ENCODE results near the gene KCNJ15. TPM values are rescaled to one million over a fixed set of nuclear protein-coding genes. Genes with fewer than 3 reads are reported as not detected.

KCNJ15 gene
- total RNA-seq, 1 donor from 2014 or later: 27.5 TPM

- Histone ChIP-seq H3K4me3 (ENCODE audit: low read depth, low read length) (peak overlapping the region; percentile 62), H3K36me3 (ENCODE audit: control insufficient read depth, insufficient read depth, low read length) (peaks cover 3% of the 10 kb centered on the region), H3K27me3 (ENCODE audit: control insufficient read depth, insufficient read depth, low read length) (no peaks in the 10 kb centered on the region)
- DNase-seq (ENCODE audit: low read depth): no peak
- TF ChIP-seq CTCF (IDR thresholded peaks at IDR 0.05; ENCODE audit: insufficient read depth, low read length, poor library complexity, severe bottlenecking): no peak
Measured at GRCh38 chr21:38260426-38260825, 3.6 kb downstream of the KCNJ15 start.

GRCh38 chr21:38261851-38262250 lies 5.1 kb downstream of the KCNJ15 start:
- no peak for DNase-seq (ENCODE audit: low read depth)
- TF ChIP-seq CTCF (IDR thresholded peaks at IDR 0.05; ENCODE audit: insufficient read depth, low read length, poor library complexity, severe bottlenecking): no peak
- no peak overlapping the region for H3K4me3 ChIP-seq (ENCODE audit: low read depth, low read length)

GRCh38 chr21:38263493-38263892 lies 6.7 kb downstream of the KCNJ15 start:
- H3K36me3 ChIP-seq (ENCODE audit: control insufficient read depth, insufficient read depth, low read length): peaks cover 3% of the 10 kb centered on the region
- no peak for DNase-seq (ENCODE audit: low read depth)
- TF ChIP-seq CTCF (IDR thresholded peaks at IDR 0.05; ENCODE audit: insufficient read depth, low read length, poor library complexity, severe bottlenecking): no peak
- H3K4me3 ChIP-seq (ENCODE audit: low read depth, low read length): no peak overlapping the region
- H3K27me3 ChIP-seq (ENCODE audit: control insufficient read depth, insufficient read depth, low read length): no peaks in the 10 kb centered on the region

More at GRCh38 chr21:38261851-38262250, 5.1 kb downstream of the KCNJ15 start:
- Histone ChIP-seq H3K27me3 (ENCODE audit: control insufficient read depth, insufficient read depth, low read length) (no peaks in the 10 kb centered on the region), H3K36me3 (ENCODE audit: control insufficient read depth, insufficient read depth, low read length) (peaks cover 3% of the 10 kb centered on the region)

- H3K27me3 ChIP-seq (ENCODE audit: control insufficient read depth, insufficient read depth, low read length): no peaks in the 10 kb centered on the region
- H3K4me3 ChIP-seq (ENCODE audit: low read depth, low read length): no peak overlapping the region
- TF ChIP-seq CTCF (IDR thresholded peaks at IDR 0.05; ENCODE audit: insufficient read depth, low read length, poor library complexity, severe bottlenecking): no peak
- no peak for DNase-seq (ENCODE audit: low read depth)
- peaks cover 2% of the 10 kb centered on the region for H3K36me3 ChIP-seq (ENCODE audit: control insufficient read depth, insufficient read depth, low read length)
Measured at GRCh38 chr21:38264571-38264970, 7.8 kb downstream of the KCNJ15 start.

GRCh38 chr21:38265166-38265565 lies 8.4 kb downstream of the KCNJ15 start:
- no peak for DNase-seq (ENCODE audit: low read depth)
- no peak for TF ChIP-seq CTCF (IDR thresholded peaks at IDR 0.05; ENCODE audit: insufficient read depth, low read length, poor library complexity, severe bottlenecking)
- Histone ChIP-seq H3K27me3 (ENCODE audit: control insufficient read depth, insufficient read depth, low read length) (no peaks in the 10 kb centered on the region), H3K36me3 (ENCODE audit: control insufficient read depth, insufficient read depth, low read length) (no peaks in the 10 kb centered on the region), H3K4me3 (ENCODE audit: low read depth, low read length) (no peak overlapping the region)

GRCh38 chr21:38266732-38267131 lies 9.9 kb downstream of the KCNJ15 start:
- TF ChIP-seq CTCF (IDR thresholded peaks at IDR 0.05; ENCODE audit: insufficient read depth, low read length, poor library complexity, severe bottlenecking): no peak
- no peak for DNase-seq (ENCODE audit: low read depth)

More at GRCh38 chr21:38266732-38267131, 9.9 kb downstream of the KCNJ15 start:
- H3K27me3 ChIP-seq (ENCODE audit: control insufficient read depth, insufficient read depth, low read length): no peaks in the 10 kb centered on the region
- no peaks in the 10 kb centered on the region for H3K36me3 ChIP-seq (ENCODE audit: control insufficient read depth, insufficient read depth, low read length)
- no peak overlapping the region for H3K4me3 ChIP-seq (ENCODE audit: low read depth, low read length)
